H1 (cell line): ENCODE results near the gene IFNL3.

Experiments used
- POLR2A ChIP-seq, 2 experiments: IDR thresholded peaks; 1 replicate in 1 of 2; 2 replicates in 1 of 2; pipeline ENCODE4 v1.6.1; 2011; ENCODE audit warnings: low read depth in 2 of 2, low read length in 2 of 2, mild to moderate bottlenecking in 2 of 2; ENCODE audit errors: control extremely low read depth in 1 of 2
- RAD21 ChIP-seq, 2 experiments: IDR thresholded peaks in 1 of 2; conservative IDR thresholded peaks in 1 of 2; 2 replicates each; pipeline ENCODE4 v1.6.1; 2011; ENCODE audit warnings: low read depth in 2 of 2, low read length in 2 of 2, improper control_type of control experiment in 1 of 2, inconsistent platforms in 1 of 2, mild to moderate bottlenecking in 1 of 2, moderate library complexity in 1 of 2
- SP4 ChIP-seq: IDR thresholded peaks from 2 replicates; pipeline ENCODE4 v1.6.1; 2012; ENCODE audit warnings: low read length, inconsistent platforms
- SUZ12 ChIP-seq: fragments of 200-600 bp; sonication (generic); IDR thresholded peaks from 2 replicates; pipeline ENCODE4 v1.6.1; 2012; ENCODE audit warnings: mild to moderate bottlenecking, inconsistent platforms, low read length, moderate library complexity, mixed read lengths
- TCF12 ChIP-seq: IDR thresholded peaks from 2 replicates; pipeline ENCODE4 v1.6.1; 2011; ENCODE audit warnings: low read depth, mild to moderate bottlenecking, low read length
- TF ChIP-seq, protein P1 (sequence below), 3 experiments: IDR thresholded peaks; 1 replicate in 2 of 3; 2 replicates in 1 of 3; pipeline versions ENCODE4 v1.5.1 to v1.6.1; 2011; ENCODE audit warnings: low read length in 3 of 3, mild to moderate bottlenecking in 3 of 3, inconsistent platforms in 2 of 3, low read depth in 1 of 3, moderate library complexity in 1 of 3; ENCODE audit not compliant: insufficient read depth in 1 of 3; ENCODE audit errors: control extremely low read depth in 1 of 3
- TF ChIP-seq, protein P2 (sequence below): IDR thresholded peaks from 2 replicates; pipeline ENCODE4 v1.6.1; 2012; ENCODE audit warnings: inconsistent platforms
- TF ChIP-seq, protein P3 (sequence below): IDR thresholded peaks from 2 replicates; pipeline ENCODE4 v1.6.1; 2011; ENCODE audit warnings: low read length, improper control_type of control experiment

DNA sequence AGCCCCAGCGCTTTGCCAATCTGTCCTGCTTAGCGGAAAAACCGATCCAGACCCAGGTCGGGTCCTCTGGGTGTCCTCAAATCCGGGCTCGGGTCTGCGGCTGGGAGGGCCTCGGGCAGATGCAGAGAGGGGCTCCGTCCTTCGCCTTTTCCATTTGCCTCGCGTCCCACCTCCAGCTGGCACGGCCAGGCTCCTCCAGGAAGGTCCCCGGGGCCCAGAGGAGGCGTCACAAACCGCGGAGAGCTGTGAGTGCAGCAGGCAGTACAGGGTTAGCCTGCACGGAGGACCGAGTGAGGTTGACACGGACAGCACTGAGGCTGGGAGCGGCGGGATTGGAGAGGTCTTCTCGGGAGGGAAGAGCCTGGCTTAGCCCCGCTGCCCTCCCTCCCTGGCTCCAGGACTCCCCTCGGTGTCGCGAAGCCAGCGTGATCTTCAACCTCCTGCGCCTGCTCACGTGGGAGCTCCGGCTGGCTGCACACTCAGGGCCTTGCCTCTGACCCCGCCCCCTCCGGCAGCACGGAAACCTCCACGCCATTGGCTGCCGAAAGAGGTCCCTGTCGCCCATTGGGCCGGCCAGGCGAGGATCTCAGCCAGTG is 20.6 kb upstream of the IFNL3 start:
- TF ChIP-seq, protein P1, sequence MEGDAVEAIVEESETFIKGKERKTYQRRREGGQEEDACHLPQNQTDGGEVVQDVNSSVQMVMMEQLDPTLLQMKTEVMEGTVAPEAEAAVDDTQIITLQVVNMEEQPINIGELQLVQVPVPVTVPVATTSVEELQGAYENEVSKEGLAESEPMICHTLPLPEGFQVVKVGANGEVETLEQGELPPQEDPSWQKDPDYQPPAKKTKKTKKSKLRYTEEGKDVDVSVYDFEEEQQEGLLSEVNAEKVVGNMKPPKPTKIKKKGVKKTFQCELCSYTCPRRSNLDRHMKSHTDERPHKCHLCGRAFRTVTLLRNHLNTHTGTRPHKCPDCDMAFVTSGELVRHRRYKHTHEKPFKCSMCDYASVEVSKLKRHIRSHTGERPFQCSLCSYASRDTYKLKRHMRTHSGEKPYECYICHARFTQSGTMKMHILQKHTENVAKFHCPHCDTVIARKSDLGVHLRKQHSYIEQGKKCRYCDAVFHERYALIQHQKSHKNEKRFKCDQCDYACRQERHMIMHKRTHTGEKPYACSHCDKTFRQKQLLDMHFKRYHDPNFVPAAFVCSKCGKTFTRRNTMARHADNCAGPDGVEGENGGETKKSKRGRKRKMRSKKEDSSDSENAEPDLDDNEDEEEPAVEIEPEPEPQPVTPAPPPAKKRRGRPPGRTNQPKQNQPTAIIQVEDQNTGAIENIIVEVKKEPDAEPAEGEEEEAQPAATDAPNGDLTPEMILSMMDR (IDR thresholded peaks at IDR 0.05; ENCODE audit: control extremely low read depth in 1 of 3, insufficient read depth in 1 of 3, low read depth in 1 of 3, low read length in 3 of 3) = no peak
- TF ChIP-seq SP4 = no peak
- TF ChIP-seq, protein P2, sequence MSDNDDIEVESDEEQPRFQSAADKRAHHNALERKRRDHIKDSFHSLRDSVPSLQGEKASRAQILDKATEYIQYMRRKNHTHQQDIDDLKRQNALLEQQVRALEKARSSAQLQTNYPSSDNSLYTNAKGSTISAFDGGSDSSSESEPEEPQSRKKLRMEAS = peak; percentile 91
- no peak for TF ChIP-seq POLR2A (IDR thresholded peaks at IDR 0.05; ENCODE audit: control extremely low read depth in 1 of 2, low read depth in 2 of 2, low read length in 2 of 2)
- TF ChIP-seq, protein P3, sequence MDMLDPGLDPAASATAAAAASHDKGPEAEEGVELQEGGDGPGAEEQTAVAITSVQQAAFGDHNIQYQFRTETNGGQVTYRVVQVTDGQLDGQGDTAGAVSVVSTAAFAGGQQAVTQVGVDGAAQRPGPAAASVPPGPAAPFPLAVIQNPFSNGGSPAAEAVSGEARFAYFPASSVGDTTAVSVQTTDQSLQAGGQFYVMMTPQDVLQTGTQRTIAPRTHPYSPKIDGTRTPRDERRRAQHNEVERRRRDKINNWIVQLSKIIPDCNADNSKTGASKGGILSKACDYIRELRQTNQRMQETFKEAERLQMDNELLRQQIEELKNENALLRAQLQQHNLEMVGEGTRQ = no peak
- no peak for TF ChIP-seq SUZ12
- TF ChIP-seq RAD21 (IDR thresholded peaks at IDR 0.05 in 1 of 2, conservative IDR thresholded peaks at IDR 0.05 in 1 of 2; ENCODE audit: low read depth in 2 of 2, low read length in 2 of 2) = no peak
- TF ChIP-seq TCF12 = no peak
